Stimulated activated CD8-positive, alpha-beta memory T cell treated with anti-CD3 and anti-CD28 coated beads, Interleukin-12 subunit alpha, Interleukin-12 subunit beta, amount 100 ng/mL, for 24 hours (primary cell): Measurements from ENCODE around the gene GINS2.

ENCODE experiments used
- DNase-seq: peaks from one replicate; pipeline ENCODE4 v3.0.0-alpha.2; 2020; ENCODE audit errors: extremely low read depth

GINS2 gene

GRCh38 chr16:85654251-85655095 is 34.3 kb downstream of the GINS2 start:
- DNase-seq = no peak

GRCh38 chr16:85653290-85653891 is 35.4 kb downstream of the GINS2 start:
- no peak for DNase-seq

- no peak for DNase-seq
Measured at GRCh38 chr16:85652431-85653221, 36.1 kb downstream of the GINS2 start.

GRCh38 chr16:85651629-85652430 is 36.9 kb downstream of the GINS2 start:
- no peak for DNase-seq

GRCh38 chr16:85650844-85651628 is 37.7 kb downstream of the GINS2 start:
- no peak for DNase-seq

GRCh38 chr16:85650135-85650843 is 38.5 kb downstream of the GINS2 start:
- DNase-seq = no peak

- DNase-seq = no peak
Measured at GRCh38 chr16:85649411-85650134, 39.2 kb downstream of the GINS2 start.

- DNase-seq = no peak
Measured at GRCh38 chr16:85648805-85649204, 39.9 kb downstream of the GINS2 start.

- no peak for DNase-seq
Measured at GRCh38 chr16:85648070-85648714, 40.6 kb downstream of the GINS2 start.

GRCh38 chr16:85646976-85647375 is 41.8 kb downstream of the GINS2 start:
- DNase-seq = no peak

- no peak for DNase-seq
Measured at GRCh38 chr16:85646358-85646907, 42.3 kb downstream of the GINS2 start.

GRCh38 chr16:85645021-85645589 is 43.6 kb downstream of the GINS2 start:
- no peak for DNase-seq

- DNase-seq = no peak
Measured at GRCh38 chr16:85644093-85644712, 44.6 kb downstream of the GINS2 start.

GRCh38 chr16:85643631-85644030 is 45.1 kb downstream of the GINS2 start:
- DNase-seq = no peak

GRCh38 chr16:85642762-85643358 is 45.9 kb downstream of the GINS2 start:
- no peak for DNase-seq

GRCh38 chr16:85641776-85642176 is 47.0 kb downstream of the GINS2 start:
- no peak for DNase-seq

- DNase-seq = no peak
Measured at GRCh38 chr16:85641305-85641704, 47.4 kb downstream of the GINS2 start.

- no peak for DNase-seq
Measured at GRCh38 chr16:85640585-85640984, 48.2 kb downstream of the GINS2 start.
